HEK293 (cell line): ENCODE measurements around the gene MKNK2.

Experiments used
- CTCF ChIA-PET: fragments of 350-600 bp; formaldehyde crosslinking; extraction: SDS; loops from one replicate; lab custom pipeline; 2021; ENCODE audit warnings: antibody characterized with exemption; lab: Yijun Ruan, JAX
- POLR2A ChIA-PET: fragments of 300-600 bp; formaldehyde crosslinking; extraction: SDS; loops from one replicate; lab custom pipeline; 2020; ENCODE audit warnings: antibody characterized with exemption, inconsistent platforms; lab: Yijun Ruan, JAX
- H3K27ac ChIP-seq: fragments of 200-500 bp; sonication (Bioruptor generic); 2 replicates; pipeline ENCODE4 v1.5.1; 2014; ENCODE audit warnings: low read depth, low read length, control low read depth, inconsistent platforms; ENCODE audit errors: extremely low read depth
- H3K36me3 ChIP-seq, 2 experiments: fragments of 200-500 bp in 1 of 2; sonication (Bioruptor generic) in 1 of 2; 1 replicate in 1 of 2; 2 replicates in 1 of 2; pipeline ENCODE4 v1.5.1; 2014 to 2017; ENCODE audit warnings: inconsistent platforms in 2 of 2, low read length in 2 of 2; ENCODE audit not compliant: control insufficient read depth in 2 of 2, insufficient read depth in 1 of 2
- H3K4me1 ChIP-seq: fragments of 200-500 bp; sonication (Bioruptor generic); 2 replicates; pipeline ENCODE4 v1.5.1; 2014; ENCODE audit warnings: mild to moderate bottlenecking, low read length, inconsistent platforms; ENCODE audit not compliant: control insufficient read depth, insufficient read depth
- H3K4me3 ChIP-seq: 2 replicates; pipeline ENCODE4 v1.5.1; 2011; ENCODE audit warnings: low read depth, mild to moderate bottlenecking, control low read depth, low read length, moderate library complexity
- H3K9me3 ChIP-seq: fragments of 200-500 bp; sonication (Bioruptor generic); 2 replicates; pipeline ENCODE4 v1.5.1; 2014; ENCODE audit warnings: low read depth, low read length, inconsistent platforms; ENCODE audit not compliant: control insufficient read depth, insufficient read depth
- BCL11B ChIP-seq: fragments of 450-650 bp; formaldehyde crosslinking; IDR thresholded peaks from 2 replicates; pipeline ENCODE4 v1.5.1; 2016; ENCODE audit warnings: low read depth, missing biosample characterization, missing genetic modification characterization
- YY1 ChIP-seq: fragments of 450-650 bp; formaldehyde crosslinking; IDR thresholded peaks from 2 replicates; pipeline ENCODE4 v1.5.1; 2018; ENCODE audit warnings: missing biosample characterization, missing genetic modification characterization
- ZBTB48 ChIP-seq: fragments of 450-650 bp; formaldehyde crosslinking; IDR thresholded peaks from 2 replicates; pipeline ENCODE4 v1.5.1; 2016; ENCODE audit warnings: missing biosample characterization, missing genetic modification characterization
- ZFHX2 ChIP-seq: fragments of 450-650 bp; formaldehyde crosslinking; conservative IDR thresholded peaks from 2 replicates; pipeline ENCODE4 v1.5.1; 2016; ENCODE audit warnings: missing biosample characterization, missing genetic modification characterization
- ZFP3 ChIP-seq: fragments of 450-650 bp; formaldehyde crosslinking; IDR thresholded peaks from 2 replicates; pipeline ENCODE4 v1.5.1; 2016; ENCODE audit warnings: low read depth, missing biosample characterization, missing genetic modification characterization
- ZNF114 ChIP-seq: fragments of 450-650 bp; formaldehyde crosslinking; IDR thresholded peaks from 2 replicates; pipeline ENCODE4 v1.5.0; 2017; ENCODE audit warnings: missing biosample characterization, missing genetic modification characterization
- ZNF169 ChIP-seq: fragments of 450-650 bp; formaldehyde crosslinking; IDR thresholded peaks from 2 replicates; pipeline ENCODE4 v1.5.1; 2016; ENCODE audit warnings: missing biosample characterization, missing genetic modification characterization
- ZNF239 ChIP-seq: fragments of 450-650 bp; formaldehyde crosslinking; IDR thresholded peaks from 2 replicates; pipeline ENCODE4 v1.5.1; 2016; ENCODE audit warnings: missing biosample characterization, missing genetic modification characterization
- ZNF335 ChIP-seq: fragments of 450-650 bp; formaldehyde crosslinking; conservative IDR thresholded peaks from 2 replicates; pipeline ENCODE4 v1.5.1; 2016; ENCODE audit warnings: missing biosample characterization, missing genetic modification characterization
- ZNF37A ChIP-seq: fragments of 450-650 bp; IDR thresholded peaks from 2 replicates; pipeline ENCODE4 v1.5.1; 2018; ENCODE audit warnings: missing biosample characterization, missing genetic modification characterization
- ZNF426 ChIP-seq: fragments of 450-650 bp; formaldehyde crosslinking; IDR thresholded peaks from 2 replicates; pipeline ENCODE4 v1.5.1; 2017; ENCODE audit warnings: missing biosample characterization, missing genetic modification characterization, mild to moderate bottlenecking, inconsistent platforms, moderate library complexity
- ZNF529 ChIP-seq: fragments of 450-650 bp; formaldehyde crosslinking; IDR thresholded peaks from 2 replicates; pipeline ENCODE4 v1.5.1; 2017; ENCODE audit warnings: missing genetic modification characterization, missing biosample characterization; ENCODE audit not compliant: insufficient replicate concordance
- ZNF560 ChIP-seq: fragments of 450-650 bp; formaldehyde crosslinking; IDR thresholded peaks from 2 replicates; pipeline ENCODE4 v1.5.1; 2017; ENCODE audit warnings: missing biosample characterization, missing genetic modification characterization, borderline replicate concordance
- ZNF596 ChIP-seq: fragments of 450-650 bp; IDR thresholded peaks from 2 replicates; pipeline ENCODE4 v1.5.0; 2018; ENCODE audit warnings: missing biosample characterization, mild to moderate bottlenecking, missing genetic modification characterization, moderate library complexity
- ZNF624 ChIP-seq: fragments of 450-650 bp; formaldehyde crosslinking; IDR thresholded peaks from 2 replicates; pipeline ENCODE4 v1.5.1; 2017; ENCODE audit warnings: missing biosample characterization, missing genetic modification characterization
- ZNF777 ChIP-seq: fragments of 450-650 bp; formaldehyde crosslinking; IDR thresholded peaks from 2 replicates; pipeline ENCODE4 v1.5.1; 2017; ENCODE audit warnings: missing biosample characterization, missing genetic modification characterization, borderline replicate concordance
- ZNF791 ChIP-seq: fragments of 450-650 bp; formaldehyde crosslinking; IDR thresholded peaks from 2 replicates; pipeline ENCODE4 v1.5.1; 2016; ENCODE audit warnings: missing biosample characterization, missing genetic modification characterization
- TF ChIP-seq, protein P1 (sequence below): fragments of 450-650 bp; formaldehyde crosslinking; IDR thresholded peaks from 2 replicates; pipeline ENCODE4 v1.5.1; 2017; ENCODE audit warnings: missing biosample characterization, missing genetic modification characterization
- TF ChIP-seq, protein P2 (sequence below): fragments of 450-650 bp; formaldehyde crosslinking; IDR thresholded peaks from 2 replicates; pipeline ENCODE4 v1.5.1; 2016; ENCODE audit warnings: missing biosample characterization, missing genetic modification characterization
- TF ChIP-seq, protein P3 (sequence below): fragments of 450-650 bp; formaldehyde crosslinking; IDR thresholded peaks from 2 replicates; pipeline ENCODE4 v1.5.1; 2016; ENCODE audit warnings: missing biosample characterization, missing genetic modification characterization

Gene MKNK2

DNA sequence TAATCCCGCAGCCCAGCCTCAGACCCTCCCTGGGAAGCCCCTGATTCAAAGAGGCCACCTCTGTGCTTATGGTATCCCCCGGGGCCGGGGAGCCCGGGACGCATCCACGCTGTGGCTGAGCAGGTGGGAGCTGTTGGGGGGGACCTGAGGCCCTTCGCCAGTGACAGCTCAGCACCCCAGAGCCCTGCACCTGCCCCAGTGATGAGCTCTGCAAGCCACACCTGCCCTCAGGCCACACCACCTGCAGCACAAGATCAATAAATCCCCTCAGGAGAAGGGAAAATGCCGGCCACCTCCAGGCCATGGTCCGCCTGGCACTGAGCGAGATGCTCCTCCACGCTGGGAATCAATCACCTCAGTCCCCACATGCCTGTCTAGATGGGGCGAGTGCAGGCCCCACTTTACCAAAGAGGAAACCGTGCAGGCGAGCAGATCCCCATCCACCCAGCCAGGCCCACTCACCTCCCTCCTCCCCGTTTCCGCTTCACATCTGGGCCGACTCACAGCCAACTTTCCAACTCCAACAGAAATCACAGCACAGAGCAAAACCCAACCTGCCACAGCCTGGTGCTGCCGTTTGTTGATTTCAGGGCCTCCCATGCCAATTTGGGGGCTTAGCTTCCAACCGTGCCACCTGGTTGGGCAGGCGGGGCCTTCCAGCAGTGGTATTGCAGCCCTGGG lies 32.3 kb upstream of the MKNK2 start:
- CTCF ChIA-PET, result interaction anchor here (1.3 kb wide), 1 partner anchor 13 kb away, joined by 4 read pairs; no protein-coding TSS in a partner anchor

DNA sequence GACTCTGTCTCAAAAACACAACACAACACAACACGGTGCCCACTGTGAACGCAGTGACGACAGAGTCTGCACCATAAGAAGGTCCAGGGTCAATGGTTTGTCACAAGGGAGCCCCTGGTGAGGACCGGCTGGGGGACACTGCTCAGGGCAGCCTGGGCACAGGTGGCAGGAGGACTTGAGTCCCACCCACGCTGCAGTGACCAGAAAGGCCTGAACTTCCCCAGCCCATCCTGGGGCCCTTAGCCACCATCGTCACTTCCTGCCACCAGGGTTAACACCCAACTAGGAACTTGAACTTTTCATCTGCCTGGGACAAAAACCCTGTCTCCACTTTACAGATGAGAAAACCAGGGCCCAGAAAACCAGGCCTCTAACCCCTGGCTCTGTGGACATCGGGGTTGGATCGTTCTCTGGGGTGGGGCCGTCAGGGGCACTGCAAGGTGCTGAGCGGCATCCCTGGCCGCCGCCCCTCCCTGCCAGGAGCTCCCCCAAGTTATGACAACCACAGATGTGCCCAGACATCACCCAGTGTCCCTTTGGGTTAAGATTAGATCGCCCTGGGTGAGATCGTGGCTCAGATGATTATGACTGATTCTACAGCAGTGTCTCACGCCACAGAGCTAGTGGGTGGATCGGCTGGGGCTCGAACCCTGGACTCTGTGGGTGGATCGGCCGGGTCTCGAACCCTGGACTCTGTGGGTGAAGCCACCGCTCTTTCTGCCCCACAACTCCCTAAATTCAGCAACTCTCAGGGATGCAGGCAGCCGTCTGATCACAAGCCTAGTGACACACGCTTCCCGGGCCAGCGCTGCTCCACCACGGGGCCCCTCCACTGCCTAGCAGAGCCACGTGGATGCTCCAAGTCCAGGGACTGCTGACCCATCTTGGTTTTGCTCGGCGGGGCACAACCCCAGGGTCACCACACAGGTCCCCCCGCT lies 31.1 kb upstream of the MKNK2 start:
- ChIA-PET POLR2A (no interaction called here), CTCF (interaction anchor here (1.3 kb wide), 1 partner anchor 12 kb away, joined by 4 read pairs; no protein-coding TSS in a partner anchor)
- Histone ChIP-seq H3K4me1 (no peaks in the 10 kb centered on the region), H3K4me3 (no peak overlapping the region), H3K27ac (no peak overlapping the region), H3K9me3 (no peaks in the 10 kb centered on the region), H3K36me3 (peaks cover 0 to 43% of the 10 kb centered on the region in 2 experiments; a peak in 2 of 3 replicates)
- TF ChIP-seq ZBTB48 (tag by site-specific recombination) (no peak), ZNF37A (tag by site-specific recombination) (no peak), ZNF426 (tag by site-specific recombination) (no peak), YY1 (no peak), ZNF624 (no peak), BCL11B (tag by site-specific recombination) (no peak), ZNF777 (no peak)
- TF ChIP-seq, protein P1, sequence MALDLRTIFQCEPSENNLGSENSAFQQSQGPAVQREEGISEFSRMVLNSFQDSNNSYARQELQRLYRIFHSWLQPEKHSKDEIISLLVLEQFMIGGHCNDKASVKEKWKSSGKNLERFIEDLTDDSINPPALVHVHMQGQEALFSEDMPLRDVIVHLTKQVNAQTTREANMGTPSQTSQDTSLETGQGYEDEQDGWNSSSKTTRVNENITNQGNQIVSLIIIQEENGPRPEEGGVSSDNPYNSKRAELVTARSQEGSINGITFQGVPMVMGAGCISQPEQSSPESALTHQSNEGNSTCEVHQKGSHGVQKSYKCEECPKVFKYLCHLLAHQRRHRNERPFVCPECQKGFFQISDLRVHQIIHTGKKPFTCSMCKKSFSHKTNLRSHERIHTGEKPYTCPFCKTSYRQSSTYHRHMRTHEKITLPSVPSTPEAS (tag by site-specific recombination), result no peak
- TF ChIP-seq, protein P2, sequence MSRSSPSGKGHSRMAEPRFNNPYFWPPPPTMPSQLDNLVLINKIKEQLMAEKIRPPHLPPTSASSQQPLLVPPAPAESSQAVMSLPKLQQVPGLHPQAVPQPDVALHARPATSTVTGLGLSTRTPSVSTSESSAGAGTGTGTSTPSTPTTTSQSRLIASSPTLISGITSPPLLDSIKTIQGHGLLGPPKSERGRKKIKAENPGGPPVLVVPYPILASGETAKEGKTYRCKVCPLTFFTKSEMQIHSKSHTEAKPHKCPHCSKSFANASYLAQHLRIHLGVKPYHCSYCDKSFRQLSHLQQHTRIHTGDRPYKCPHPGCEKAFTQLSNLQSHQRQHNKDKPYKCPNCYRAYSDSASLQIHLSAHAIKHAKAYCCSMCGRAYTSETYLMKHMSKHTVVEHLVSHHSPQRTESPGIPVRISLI (tag by site-specific recombination), result no peak

More for the DNA sequence above, 32.3 kb upstream of the MKNK2 start:
- H3K4me1 ChIP-seq, result no peaks in the 10 kb centered on the region
- no peak overlapping the region for H3K27ac ChIP-seq
- POLR2A ChIA-PET, result interaction anchor here (0.5 kb wide), 1 partner anchor 142 kb away, joined by 4 read pairs; no protein-coding TSS in a partner anchor
- no peak for TF ChIP-seq ZNF560 (tag by site-specific recombination)
- TF ChIP-seq ZFHX2 (tag by site-specific recombination), result no peak
- TF ChIP-seq, protein P3, sequence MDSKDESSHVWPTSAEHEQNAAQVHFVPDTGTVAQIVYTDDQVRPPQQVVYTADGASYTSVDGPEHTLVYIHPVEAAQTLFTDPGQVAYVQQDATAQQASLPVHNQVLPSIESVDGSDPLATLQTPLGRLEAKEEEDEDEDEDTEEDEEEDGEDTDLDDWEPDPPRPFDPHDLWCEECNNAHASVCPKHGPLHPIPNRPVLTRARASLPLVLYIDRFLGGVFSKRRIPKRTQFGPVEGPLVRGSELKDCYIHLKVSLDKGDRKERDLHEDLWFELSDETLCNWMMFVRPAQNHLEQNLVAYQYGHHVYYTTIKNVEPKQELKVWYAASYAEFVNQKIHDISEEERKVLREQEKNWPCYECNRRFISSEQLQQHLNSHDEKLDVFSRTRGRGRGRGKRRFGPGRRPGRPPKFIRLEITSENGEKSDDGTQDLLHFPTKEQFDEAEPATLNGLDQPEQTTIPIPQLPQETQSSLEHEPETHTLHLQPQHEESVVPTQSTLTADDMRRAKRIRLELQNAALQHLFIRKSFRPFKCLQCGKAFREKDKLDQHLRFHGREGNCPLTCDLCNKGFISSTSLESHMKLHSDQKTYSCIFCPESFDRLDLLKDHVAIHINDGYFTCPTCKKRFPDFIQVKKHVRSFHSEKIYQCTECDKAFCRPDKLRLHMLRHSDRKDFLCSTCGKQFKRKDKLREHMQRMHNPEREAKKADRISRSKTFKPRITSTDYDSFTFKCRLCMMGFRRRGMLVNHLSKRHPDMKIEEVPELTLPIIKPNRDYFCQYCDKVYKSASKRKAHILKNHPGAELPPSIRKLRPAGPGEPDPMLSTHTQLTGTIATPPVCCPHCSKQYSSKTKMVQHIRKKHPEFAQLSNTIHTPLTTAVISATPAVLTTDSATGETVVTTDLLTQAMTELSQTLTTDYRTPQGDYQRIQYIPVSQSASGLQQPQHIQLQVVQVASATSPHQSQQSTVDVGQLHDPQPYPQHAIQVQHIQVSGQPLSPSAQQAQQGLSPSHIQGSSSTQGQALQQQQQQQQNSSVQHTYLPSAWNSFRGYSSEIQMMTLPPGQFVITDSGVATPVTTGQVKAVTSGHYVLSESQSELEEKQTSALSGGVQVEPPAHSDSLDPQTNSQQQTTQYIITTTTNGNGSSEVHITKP (tag by site-specific recombination), result no peak
- no peak for TF ChIP-seq ZFP3 (tag by site-specific recombination)
- no peak for TF ChIP-seq ZNF791 (tag by site-specific recombination)
- no peak for TF ChIP-seq ZNF335 (tag by site-specific recombination)
- TF ChIP-seq ZNF529 (tag by site-specific recombination), result no peak
- TF ChIP-seq ZNF114 (tag by site-specific recombination), result no peak
- no peak for TF ChIP-seq ZNF239 (tag by site-specific recombination)
- no peak for TF ChIP-seq ZNF596
- TF ChIP-seq ZNF169 (tag by site-specific recombination), result no peak
- no peaks in the 10 kb centered on the region for H3K9me3 ChIP-seq
- H3K4me3 ChIP-seq, result no peak overlapping the region
- peaks cover 0 to 32% of the 10 kb centered on the region in 2 experiments; a peak in 2 of 3 replicates for H3K36me3 ChIP-seq
